Subcutaneous abdominal adipose tissue (tissue), 5 donors: ENCODE results near the gene PPAN.

Experiments used
- H3K27ac ChIP-seq: one replicate; pipeline ENCODE4 v1.7.0; 2013; ENCODE audit warnings: low read depth, mild to moderate bottlenecking, inconsistent platforms, low read length, moderate library complexity
- H3K27me3 ChIP-seq, 5 donors: one replicate each; pipeline ENCODE4 v1.7.0; 2013; ENCODE audit warnings: low read length in 5 of 5, inconsistent platforms in 1 of 5; ENCODE audit not compliant: control insufficient read depth in 5 of 5, insufficient read depth in 4 of 5
- H3K36me3 ChIP-seq, 5 donors: one replicate each; pipeline ENCODE4 v1.7.0; 2013; ENCODE audit warnings: low read length in 5 of 5; ENCODE audit not compliant: control insufficient read depth in 5 of 5, insufficient read depth in 5 of 5
- H3K4me1 ChIP-seq, 5 donors: one replicate each; pipeline ENCODE4 v1.7.0; 2013; ENCODE audit warnings: low read length in 5 of 5, mild to moderate bottlenecking in 3 of 5, moderate library complexity in 1 of 5; ENCODE audit not compliant: control insufficient read depth in 5 of 5, insufficient read depth in 5 of 5
- H3K4me3 ChIP-seq, 5 donors: one replicate each; pipeline ENCODE4 v1.7.0; 2013; ENCODE audit warnings: low read length in 5 of 5, low read depth in 1 of 5
- H3K9ac ChIP-seq, 5 donors: one replicate each; pipeline ENCODE4 v1.7.0; 2013; ENCODE audit warnings: low read length in 5 of 5, mild to moderate bottlenecking in 4 of 5, moderate library complexity in 3 of 5
- H3K9me3 ChIP-seq, 5 donors: one replicate each; pipeline ENCODE4 v1.7.0; 2013; ENCODE audit warnings: low read length in 5 of 5; ENCODE audit not compliant: control insufficient read depth in 5 of 5
- donor health status: healthy.
- donor health status: healthy.
- donor health status: healthy.
- donor health status: healthy.
- donor health status: healthy.

PPAN gene

DNA sequence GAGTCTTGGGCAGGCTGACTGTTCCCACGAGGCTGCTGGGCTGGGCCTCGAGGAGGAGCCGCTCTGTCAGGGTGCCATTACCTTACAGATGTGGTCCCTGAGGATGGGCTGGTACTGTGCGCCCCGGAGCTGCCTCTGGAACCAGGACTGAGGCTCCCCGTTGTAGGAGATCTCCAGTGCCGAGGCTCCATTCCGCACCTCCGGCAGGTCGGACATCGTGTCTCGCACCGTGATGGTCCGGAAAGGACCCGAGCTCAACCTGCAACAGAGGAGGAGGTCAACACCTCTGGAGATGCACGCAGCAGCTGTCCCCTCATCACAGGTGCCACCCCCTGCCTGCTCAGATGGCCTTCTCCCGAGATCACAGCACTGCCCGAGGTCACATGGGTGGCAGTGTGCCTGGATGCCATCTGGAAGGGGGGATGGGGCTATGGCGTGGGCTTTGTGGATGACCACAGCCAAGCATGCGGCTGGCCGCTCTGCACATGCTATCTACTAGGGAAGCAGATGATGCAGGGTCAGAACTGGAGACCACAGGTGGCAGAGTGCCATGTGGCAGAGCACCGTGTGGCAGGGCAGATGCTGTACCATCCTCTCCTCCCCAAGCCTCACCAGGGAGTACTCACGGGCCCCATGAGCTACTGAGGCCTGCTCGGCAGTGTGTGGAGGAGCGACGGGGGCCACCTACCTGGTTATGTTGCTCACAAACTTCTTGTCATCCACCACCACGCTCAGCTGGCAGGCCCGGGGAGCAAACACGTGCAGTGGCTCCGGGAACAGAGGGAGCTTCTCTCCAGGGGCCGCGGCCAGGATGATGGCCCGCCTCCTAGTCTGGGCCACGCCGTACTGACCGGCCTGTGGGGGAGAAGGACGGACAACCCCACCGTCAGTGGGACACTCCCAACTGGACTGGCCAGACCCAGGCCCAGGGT lies 31.9 kb downstream of the PPAN start:
- H3K4me1 ChIP-seq, result peaks cover 0 to 5% (median 0%) of the 10 kb centered on the region in 5 donors
- no peaks in the 10 kb centered on the region for H3K27me3 ChIP-seq
- no peak overlapping the region for H3K9ac ChIP-seq
- H3K4me3 ChIP-seq, result no peak overlapping the region
- peaks cover 4 to 99% (median 91%) of the 10 kb centered on the region in 5 donors for H3K36me3 ChIP-seq
- H3K9me3 ChIP-seq, result no peaks in the 10 kb centered on the region
- no peak overlapping the region for H3K27ac ChIP-seq

DNA sequence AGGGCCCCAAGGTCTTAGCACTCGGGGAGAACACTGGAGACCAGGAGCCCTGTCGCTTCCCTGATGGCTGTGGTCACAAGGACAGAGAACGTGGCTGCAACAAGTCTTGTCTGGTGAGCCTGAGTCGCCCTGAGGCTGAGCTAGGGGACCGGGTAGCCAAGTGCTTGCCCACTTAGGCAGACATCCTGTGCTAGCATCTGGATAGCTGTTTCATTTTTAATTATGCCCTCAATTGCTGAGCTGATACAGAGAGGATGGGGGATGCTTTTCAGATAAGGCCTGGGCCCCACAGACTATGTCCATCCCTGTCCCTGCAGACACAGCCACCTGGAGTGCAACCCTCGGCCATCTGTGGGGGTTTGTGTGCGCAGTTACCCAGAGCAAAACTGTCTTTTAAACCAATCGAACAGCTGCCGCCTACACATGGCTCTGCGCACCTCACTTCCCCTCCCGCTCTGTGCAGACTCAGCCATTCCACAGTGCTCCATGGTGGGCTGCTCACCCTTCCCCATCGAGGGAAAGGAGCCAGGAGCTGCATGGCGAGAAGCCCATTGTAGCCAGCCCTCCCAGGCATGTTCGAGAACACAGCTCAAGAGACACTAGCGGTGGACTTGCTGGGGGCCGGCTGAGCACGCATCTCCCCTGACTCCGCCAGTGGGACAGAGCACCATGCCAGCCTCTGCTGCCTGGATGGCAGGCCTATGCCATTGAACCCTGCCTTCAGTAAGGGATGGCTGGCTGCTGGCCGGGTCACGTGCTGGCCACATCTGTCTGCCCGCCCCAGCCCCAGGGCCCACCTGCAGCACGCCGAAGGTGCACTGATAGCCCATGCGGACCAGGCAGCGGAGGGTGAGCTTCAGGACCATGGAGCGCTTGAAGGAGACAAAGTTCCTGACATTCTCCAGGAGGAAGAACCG lies 33.0 kb downstream of the PPAN start:
- no peak overlapping the region for H3K27ac ChIP-seq
- H3K4me3 ChIP-seq, result no peak overlapping the region
- H3K36me3 ChIP-seq, result peaks cover 4 to 99% (median 90%) of the 10 kb centered on the region in 5 donors
- H3K9ac ChIP-seq, result no peak overlapping the region
- no peaks in the 10 kb centered on the region for H3K9me3 ChIP-seq
- H3K27me3 ChIP-seq, result no peaks in the 10 kb centered on the region
- H3K4me1 ChIP-seq, result peaks cover 0 to 5% (median 0%) of the 10 kb centered on the region in 5 donors

DNA sequence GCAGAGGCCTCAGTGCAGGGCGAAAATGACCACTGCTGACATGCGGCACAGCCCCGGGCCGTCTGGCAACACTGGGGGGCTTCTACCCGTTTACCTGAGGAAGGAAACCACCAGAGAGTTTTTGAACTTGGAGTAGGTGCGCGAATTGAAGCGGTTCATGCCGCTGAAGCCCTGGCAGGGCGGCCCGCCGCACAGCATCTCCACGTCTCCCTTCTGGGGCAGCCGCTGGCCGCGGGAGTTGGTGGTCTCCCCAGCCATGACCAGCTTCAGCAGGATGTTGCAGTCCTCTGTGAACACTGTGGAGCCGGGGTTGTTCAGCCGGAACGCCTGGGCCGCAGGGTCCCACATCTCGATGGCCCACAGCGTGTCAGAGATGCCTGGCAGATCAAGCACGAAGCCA lies 33.8 kb downstream of the PPAN start:
- Histone ChIP-seq H3K27ac (no peak overlapping the region), H3K27me3 (no peaks in the 10 kb centered on the region), H3K9ac (no peak overlapping the region), H3K36me3 (peaks cover 4 to 100% (median 92%) of the 10 kb centered on the region in 5 donors), H3K4me1 (peaks cover 0 to 5% (median 0%) of the 10 kb centered on the region in 5 donors), H3K9me3 (no peaks in the 10 kb centered on the region), H3K4me3 (no peak overlapping the region)

GRCh38 chr19:10141479-10141878 lies 35.3 kb downstream of the PPAN start:
- Histone ChIP-seq H3K27ac (no peak overlapping the region), H3K36me3 (peaks cover 6 to 100% (median 94%) of the 10 kb centered on the region in 5 donors)

GRCh38 chr19:10141973-10142372 lies 35.8 kb downstream of the PPAN start:
- Histone ChIP-seq H3K27ac (no peak overlapping the region), H3K4me3 (no peak overlapping the region), H3K27me3 (no peaks in the 10 kb centered on the region), H3K9ac (no peak overlapping the region), H3K9me3 (no peaks in the 10 kb centered on the region), H3K4me1 (peaks cover 0 to 5% (median 0%) of the 10 kb centered on the region in 5 donors), H3K36me3 (peaks cover 6 to 100% (median 92%) of the 10 kb centered on the region in 5 donors)

More at GRCh38 chr19:10141479-10141878, 35.3 kb downstream of the PPAN start:
- Histone ChIP-seq H3K9me3 (no peaks in the 10 kb centered on the region), H3K9ac (no peak overlapping the region), H3K4me1 (peaks cover 0 to 5% (median 0%) of the 10 kb centered on the region in 5 donors), H3K4me3 (no peak overlapping the region), H3K27me3 (no peaks in the 10 kb centered on the region)

GRCh38 chr19:10142701-10143375 lies 36.7 kb downstream of the PPAN start:
- H3K4me1 ChIP-seq, result no peaks in the 10 kb centered on the region
- no peaks in the 10 kb centered on the region for H3K9me3 ChIP-seq
- no peaks in the 10 kb centered on the region for H3K27me3 ChIP-seq
- H3K4me3 ChIP-seq, result no peak overlapping the region
- no peak overlapping the region for H3K27ac ChIP-seq
- H3K9ac ChIP-seq, result no peak overlapping the region
- H3K36me3 ChIP-seq, result peaks cover 6 to 99% (median 85%) of the 10 kb centered on the region in 5 donors

- H3K36me3 ChIP-seq, result peaks cover 6 to 94% (median 80%) of the 10 kb centered on the region in 5 donors
- no peaks in the 10 kb centered on the region for H3K9me3 ChIP-seq
- no peak overlapping the region for H3K4me3 ChIP-seq
- no peak overlapping the region for H3K27ac ChIP-seq
- H3K27me3 ChIP-seq, result no peaks in the 10 kb centered on the region
- no peak overlapping the region for H3K9ac ChIP-seq
- no peaks in the 10 kb centered on the region for H3K4me1 ChIP-seq
Observed at GRCh38 chr19:10143681-10144080, 37.5 kb downstream of the PPAN start.

DNA sequence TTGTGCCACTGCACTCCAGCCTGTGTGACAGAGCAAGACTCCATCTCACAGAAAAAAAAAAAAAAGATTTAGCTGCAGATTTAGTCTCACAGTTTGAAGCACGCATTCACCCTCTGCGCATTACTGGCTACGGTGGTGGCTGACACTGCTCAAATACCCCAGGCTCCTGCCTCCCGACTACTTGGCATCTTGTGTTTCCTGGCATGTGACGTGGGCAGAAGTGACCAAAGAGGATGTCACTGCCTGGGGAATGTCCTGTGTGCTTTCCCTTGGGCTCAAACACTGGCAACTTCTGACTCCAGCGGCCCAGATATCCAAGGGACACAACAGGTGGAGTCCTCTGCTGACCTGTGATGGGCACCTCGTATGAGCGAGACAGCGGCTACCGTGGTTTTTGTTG lies 38.2 kb downstream of the PPAN start:
- Histone ChIP-seq H3K36me3 (peaks cover 6 to 93% (median 78%) of the 10 kb centered on the region in 5 donors), H3K4me3 (no peak overlapping the region)

DNA sequence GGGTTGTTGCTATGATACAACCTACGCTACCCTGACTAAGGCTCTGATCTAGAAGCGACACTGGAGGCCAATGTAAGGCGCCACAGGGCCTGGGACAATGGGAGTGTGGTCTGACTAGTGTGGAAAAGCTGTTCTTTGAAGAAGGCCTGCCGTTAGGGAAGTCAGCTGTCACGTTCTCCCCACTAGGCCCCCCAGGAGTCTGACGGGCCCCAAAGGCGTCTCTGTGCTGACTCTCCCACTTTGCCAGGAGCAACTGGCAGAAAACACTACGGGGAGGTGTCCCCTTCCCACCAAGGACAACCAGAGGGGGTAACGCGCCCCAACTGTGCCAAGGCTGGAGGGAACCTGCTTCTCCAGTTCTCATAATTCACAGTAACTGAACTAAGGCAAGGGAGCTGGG lies 38.9 kb downstream of the PPAN start:
- Histone ChIP-seq H3K27me3 (no peaks in the 10 kb centered on the region), H3K36me3 (peaks cover 9 to 93% (median 78%) of the 10 kb centered on the region in 5 donors), H3K9me3 (no peaks in the 10 kb centered on the region), H3K27ac (no peak overlapping the region), H3K4me3 (no peak overlapping the region), H3K9ac (no peak overlapping the region), H3K4me1 (no peaks in the 10 kb centered on the region)

More for the DNA sequence above, 38.2 kb downstream of the PPAN start:
- Histone ChIP-seq H3K4me1 (no peaks in the 10 kb centered on the region), H3K27ac (no peak overlapping the region), H3K27me3 (no peaks in the 10 kb centered on the region), H3K9ac (no peak overlapping the region), H3K9me3 (no peaks in the 10 kb centered on the region)
